HEK293 (cell line): Measurements from ENCODE around the gene ACSS2.

Source experiments
- MEIS1 ChIP-seq: sonication (generic); formaldehyde crosslinking; IDR thresholded peaks from 2 replicates; pipeline ENCODE4 v1.8.1; 2022; ENCODE audit warnings: missing genetic modification reagents, mild to moderate bottlenecking, borderline replicate concordance
- SP3 ChIP-seq: fragments of 450-650 bp; formaldehyde crosslinking; IDR thresholded peaks from 2 replicates; pipeline ENCODE4 v1.5.1; 2016; ENCODE audit warnings: missing biosample characterization, missing genetic modification characterization
- ZBTB48 ChIP-seq: fragments of 450-650 bp; formaldehyde crosslinking; IDR thresholded peaks from 2 replicates; pipeline ENCODE4 v1.5.1; 2016; ENCODE audit warnings: missing biosample characterization, missing genetic modification characterization
- ZBTB7A ChIP-seq: fragments of 450-650 bp; formaldehyde crosslinking; IDR thresholded peaks from 2 replicates; pipeline ENCODE4 v1.5.1; 2016; ENCODE audit warnings: low read depth, missing biosample characterization, missing genetic modification characterization
- ZFHX2 ChIP-seq: fragments of 450-650 bp; formaldehyde crosslinking; conservative IDR thresholded peaks from 2 replicates; pipeline ENCODE4 v1.5.1; 2016; ENCODE audit warnings: missing biosample characterization, missing genetic modification characterization
- ZNF2 ChIP-seq: fragments of 450-650 bp; formaldehyde crosslinking; IDR thresholded peaks from 2 replicates; pipeline ENCODE4 v1.5.1; 2016; ENCODE audit warnings: missing biosample characterization, missing genetic modification characterization
- ZNF24 ChIP-seq: fragments of 450-650 bp; formaldehyde crosslinking; IDR thresholded peaks from 2 replicates; pipeline ENCODE4 v1.5.1; 2016; ENCODE audit warnings: missing biosample characterization, missing genetic modification characterization
- ZNF37A ChIP-seq: fragments of 450-650 bp; IDR thresholded peaks from 2 replicates; pipeline ENCODE4 v1.5.1; 2018; ENCODE audit warnings: missing biosample characterization, missing genetic modification characterization
- ZNF404 ChIP-seq: fragments of 450-650 bp; formaldehyde crosslinking; IDR thresholded peaks from 2 replicates; pipeline ENCODE4 v1.5.1; 2017; ENCODE audit warnings: missing biosample characterization, missing genetic modification characterization
- ZNF510 ChIP-seq: fragments of 450-650 bp; formaldehyde crosslinking; IDR thresholded peaks from 2 replicates; pipeline ENCODE4 v1.5.1; 2018; ENCODE audit warnings: mild to moderate bottlenecking, missing genetic modification characterization, missing biosample characterization; ENCODE audit not compliant: insufficient replicate concordance
- ZNF660 ChIP-seq: fragments of 450-650 bp; IDR thresholded peaks from 2 replicates; pipeline ENCODE4 v1.5.1; 2018; ENCODE audit warnings: missing biosample characterization, mild to moderate bottlenecking, missing genetic modification characterization
- ZNF701 ChIP-seq: fragments of 450-650 bp; formaldehyde crosslinking; IDR thresholded peaks from 2 replicates; pipeline ENCODE4 v1.5.1; 2016; ENCODE audit warnings: missing biosample characterization, missing genetic modification characterization
- TF ChIP-seq, protein P1 (sequence below): fragments of 450-650 bp; formaldehyde crosslinking; IDR thresholded peaks from 2 replicates; pipeline ENCODE4 v1.5.1; 2016; ENCODE audit warnings: missing biosample characterization, missing genetic modification characterization
- TF ChIP-seq, protein P2 (sequence below): sonication (generic); formaldehyde crosslinking; IDR thresholded peaks from 2 replicates; pipeline ENCODE4 v1.8.1; 2022; ENCODE audit warnings: mild to moderate bottlenecking, moderate library complexity, missing genetic modification reagents
- TF ChIP-seq, protein P3 (sequence below): IDR thresholded peaks from 2 replicates; pipeline ENCODE4 v1.6.1; 2011; ENCODE audit warnings: mild to moderate bottlenecking, low read depth, low read length, borderline replicate concordance
- TF ChIP-seq, protein P4 (sequence below): fragments of 450-650 bp; formaldehyde crosslinking; IDR thresholded peaks from 2 replicates; pipeline ENCODE4 v1.5.1; 2017; ENCODE audit warnings: missing biosample characterization, missing genetic modification characterization
- TF ChIP-seq, protein P5 (sequence below): fragments of 450-650 bp; IDR thresholded peaks from 2 replicates; pipeline ENCODE4 v1.5.1; 2018; ENCODE audit warnings: missing biosample characterization, mild to moderate bottlenecking, missing genetic modification characterization
- TF ChIP-seq, protein P6 (sequence below): fragments of 450-650 bp; formaldehyde crosslinking; IDR thresholded peaks from 2 replicates; pipeline ENCODE4 v1.5.1; 2016; ENCODE audit warnings: missing biosample characterization, missing genetic modification characterization
- TF ChIP-seq, protein P7 (sequence below): fragments of 450-650 bp; formaldehyde crosslinking; IDR thresholded peaks from 2 replicates; pipeline ENCODE4 v1.5.0; 2017; ENCODE audit warnings: missing biosample characterization, missing genetic modification characterization, borderline replicate concordance
- TF ChIP-seq, protein P8 (sequence below): fragments of 450-650 bp; formaldehyde crosslinking; IDR thresholded peaks from 2 replicates; pipeline ENCODE4 v1.5.1; 2016; ENCODE audit warnings: missing biosample characterization, missing genetic modification characterization
- TF ChIP-seq, protein P9 (sequence below): fragments of 450-650 bp; formaldehyde crosslinking; IDR thresholded peaks from 2 replicates; pipeline ENCODE4 v1.5.1; 2016; ENCODE audit warnings: missing biosample characterization, missing genetic modification characterization

ACSS2 gene

DNA sequence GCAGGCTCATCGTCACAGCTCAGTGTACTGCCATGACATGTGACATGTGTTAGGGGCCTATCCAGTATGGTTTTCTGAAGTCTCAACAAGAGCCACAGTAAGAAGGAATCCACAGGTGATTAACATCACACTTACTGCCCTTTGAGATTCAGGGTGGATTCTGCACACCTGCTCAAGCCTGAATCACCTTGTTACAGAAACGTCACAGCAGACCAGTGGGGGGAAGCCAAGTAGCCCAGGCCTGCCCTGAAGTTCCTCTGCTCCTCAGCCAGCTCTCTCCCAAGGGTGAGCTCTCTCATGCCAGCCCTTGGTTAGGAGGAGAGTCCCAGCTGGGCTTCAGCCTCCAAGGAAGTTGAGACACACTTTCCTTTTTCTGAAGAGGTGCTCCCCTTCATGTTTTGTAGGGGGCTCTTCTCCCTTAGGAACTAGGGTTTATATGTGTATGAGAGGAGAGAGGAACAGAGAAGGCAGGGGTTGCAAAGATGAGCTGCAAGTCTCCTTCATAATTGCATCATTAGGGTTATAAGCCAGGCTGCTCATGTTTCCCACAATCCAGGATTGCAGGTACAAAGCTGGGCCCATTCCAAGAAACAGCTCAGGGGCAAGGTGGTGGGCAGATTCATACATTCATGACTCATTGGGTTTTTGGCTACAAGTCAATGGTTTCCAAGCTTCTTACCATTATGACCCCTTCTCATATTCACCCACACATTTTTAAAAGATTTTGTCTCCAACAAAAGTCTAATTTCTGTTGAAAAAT lies 67.6 kb downstream of the ACSS2 start (continued):
- no peak for TF ChIP-seq ZBTB7A (tag by site-specific recombination)
- TF ChIP-seq ZBTB48 = peak; percentile 62
- TF ChIP-seq ZNF510 = no peak
- TF ChIP-seq, protein P1, sequence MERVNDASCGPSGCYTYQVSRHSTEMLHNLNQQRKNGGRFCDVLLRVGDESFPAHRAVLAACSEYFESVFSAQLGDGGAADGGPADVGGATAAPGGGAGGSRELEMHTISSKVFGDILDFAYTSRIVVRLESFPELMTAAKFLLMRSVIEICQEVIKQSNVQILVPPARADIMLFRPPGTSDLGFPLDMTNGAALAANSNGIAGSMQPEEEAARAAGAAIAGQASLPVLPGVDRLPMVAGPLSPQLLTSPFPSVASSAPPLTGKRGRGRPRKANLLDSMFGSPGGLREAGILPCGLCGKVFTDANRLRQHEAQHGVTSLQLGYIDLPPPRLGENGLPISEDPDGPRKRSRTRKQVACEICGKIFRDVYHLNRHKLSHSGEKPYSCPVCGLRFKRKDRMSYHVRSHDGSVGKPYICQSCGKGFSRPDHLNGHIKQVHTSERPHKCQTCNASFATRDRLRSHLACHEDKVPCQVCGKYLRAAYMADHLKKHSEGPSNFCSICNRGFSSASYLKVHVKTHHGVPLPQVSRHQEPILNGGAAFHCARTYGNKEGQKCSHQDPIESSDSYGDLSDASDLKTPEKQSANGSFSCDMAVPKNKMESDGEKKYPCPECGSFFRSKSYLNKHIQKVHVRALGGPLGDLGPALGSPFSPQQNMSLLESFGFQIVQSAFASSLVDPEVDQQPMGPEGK (tag by site-specific recombination) = no peak
- TF ChIP-seq, protein P2, sequence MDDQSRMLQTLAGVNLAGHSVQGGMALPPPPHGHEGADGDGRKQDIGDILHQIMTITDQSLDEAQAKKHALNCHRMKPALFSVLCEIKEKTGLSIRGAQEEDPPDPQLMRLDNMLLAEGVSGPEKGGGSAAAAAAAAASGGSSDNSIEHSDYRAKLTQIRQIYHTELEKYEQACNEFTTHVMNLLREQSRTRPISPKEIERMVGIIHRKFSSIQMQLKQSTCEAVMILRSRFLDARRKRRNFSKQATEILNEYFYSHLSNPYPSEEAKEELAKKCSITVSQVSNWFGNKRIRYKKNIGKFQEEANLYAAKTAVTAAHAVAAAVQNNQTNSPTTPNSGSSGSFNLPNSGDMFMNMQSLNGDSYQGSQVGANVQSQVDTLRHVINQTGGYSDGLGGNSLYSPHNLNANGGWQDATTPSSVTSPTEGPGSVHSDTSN (CRISPR knock-in tag) = no peak
- no peak for TF ChIP-seq ZNF2 (tag by site-specific recombination)
- TF ChIP-seq, protein P3, sequence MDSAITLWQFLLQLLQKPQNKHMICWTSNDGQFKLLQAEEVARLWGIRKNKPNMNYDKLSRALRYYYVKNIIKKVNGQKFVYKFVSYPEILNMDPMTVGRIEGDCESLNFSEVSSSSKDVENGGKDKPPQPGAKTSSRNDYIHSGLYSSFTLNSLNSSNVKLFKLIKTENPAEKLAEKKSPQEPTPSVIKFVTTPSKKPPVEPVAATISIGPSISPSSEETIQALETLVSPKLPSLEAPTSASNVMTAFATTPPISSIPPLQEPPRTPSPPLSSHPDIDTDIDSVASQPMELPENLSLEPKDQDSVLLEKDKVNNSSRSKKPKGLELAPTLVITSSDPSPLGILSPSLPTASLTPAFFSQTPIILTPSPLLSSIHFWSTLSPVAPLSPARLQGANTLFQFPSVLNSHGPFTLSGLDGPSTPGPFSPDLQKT = no peak
- TF ChIP-seq, protein P4, sequence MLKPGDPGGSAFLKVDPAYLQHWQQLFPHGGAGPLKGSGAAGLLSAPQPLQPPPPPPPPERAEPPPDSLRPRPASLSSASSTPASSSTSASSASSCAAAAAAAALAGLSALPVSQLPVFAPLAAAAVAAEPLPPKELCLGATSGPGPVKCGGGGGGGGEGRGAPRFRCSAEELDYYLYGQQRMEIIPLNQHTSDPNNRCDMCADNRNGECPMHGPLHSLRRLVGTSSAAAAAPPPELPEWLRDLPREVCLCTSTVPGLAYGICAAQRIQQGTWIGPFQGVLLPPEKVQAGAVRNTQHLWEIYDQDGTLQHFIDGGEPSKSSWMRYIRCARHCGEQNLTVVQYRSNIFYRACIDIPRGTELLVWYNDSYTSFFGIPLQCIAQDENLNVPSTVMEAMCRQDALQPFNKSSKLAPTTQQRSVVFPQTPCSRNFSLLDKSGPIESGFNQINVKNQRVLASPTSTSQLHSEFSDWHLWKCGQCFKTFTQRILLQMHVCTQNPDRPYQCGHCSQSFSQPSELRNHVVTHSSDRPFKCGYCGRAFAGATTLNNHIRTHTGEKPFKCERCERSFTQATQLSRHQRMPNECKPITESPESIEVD = no peak
- TF ChIP-seq SP3 (tag by site-specific recombination) = peak; percentile 15; the same call in 1 of the 2 replicates
- TF ChIP-seq ZNF37A (tag by site-specific recombination) = no peak
- TF ChIP-seq ZNF404 = no peak
- TF ChIP-seq ZNF701 (tag by site-specific recombination) = no peak
- TF ChIP-seq, protein P5, sequence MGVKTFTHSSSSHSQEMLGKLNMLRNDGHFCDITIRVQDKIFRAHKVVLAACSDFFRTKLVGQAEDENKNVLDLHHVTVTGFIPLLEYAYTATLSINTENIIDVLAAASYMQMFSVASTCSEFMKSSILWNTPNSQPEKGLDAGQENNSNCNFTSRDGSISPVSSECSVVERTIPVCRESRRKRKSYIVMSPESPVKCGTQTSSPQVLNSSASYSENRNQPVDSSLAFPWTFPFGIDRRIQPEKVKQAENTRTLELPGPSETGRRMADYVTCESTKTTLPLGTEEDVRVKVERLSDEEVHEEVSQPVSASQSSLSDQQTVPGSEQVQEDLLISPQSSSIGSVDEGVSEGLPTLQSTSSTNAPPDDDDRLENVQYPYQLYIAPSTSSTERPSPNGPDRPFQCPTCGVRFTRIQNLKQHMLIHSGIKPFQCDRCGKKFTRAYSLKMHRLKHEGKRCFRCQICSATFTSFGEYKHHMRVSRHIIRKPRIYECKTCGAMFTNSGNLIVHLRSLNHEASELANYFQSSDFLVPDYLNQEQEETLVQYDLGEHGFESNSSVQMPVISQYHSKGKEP = peak; percentile 62
- TF ChIP-seq ZFHX2 (tag by site-specific recombination) = peak; percentile 68
- peak; percentile 75 for TF ChIP-seq ZNF24 (tag by site-specific recombination)
- TF ChIP-seq, protein P6, sequence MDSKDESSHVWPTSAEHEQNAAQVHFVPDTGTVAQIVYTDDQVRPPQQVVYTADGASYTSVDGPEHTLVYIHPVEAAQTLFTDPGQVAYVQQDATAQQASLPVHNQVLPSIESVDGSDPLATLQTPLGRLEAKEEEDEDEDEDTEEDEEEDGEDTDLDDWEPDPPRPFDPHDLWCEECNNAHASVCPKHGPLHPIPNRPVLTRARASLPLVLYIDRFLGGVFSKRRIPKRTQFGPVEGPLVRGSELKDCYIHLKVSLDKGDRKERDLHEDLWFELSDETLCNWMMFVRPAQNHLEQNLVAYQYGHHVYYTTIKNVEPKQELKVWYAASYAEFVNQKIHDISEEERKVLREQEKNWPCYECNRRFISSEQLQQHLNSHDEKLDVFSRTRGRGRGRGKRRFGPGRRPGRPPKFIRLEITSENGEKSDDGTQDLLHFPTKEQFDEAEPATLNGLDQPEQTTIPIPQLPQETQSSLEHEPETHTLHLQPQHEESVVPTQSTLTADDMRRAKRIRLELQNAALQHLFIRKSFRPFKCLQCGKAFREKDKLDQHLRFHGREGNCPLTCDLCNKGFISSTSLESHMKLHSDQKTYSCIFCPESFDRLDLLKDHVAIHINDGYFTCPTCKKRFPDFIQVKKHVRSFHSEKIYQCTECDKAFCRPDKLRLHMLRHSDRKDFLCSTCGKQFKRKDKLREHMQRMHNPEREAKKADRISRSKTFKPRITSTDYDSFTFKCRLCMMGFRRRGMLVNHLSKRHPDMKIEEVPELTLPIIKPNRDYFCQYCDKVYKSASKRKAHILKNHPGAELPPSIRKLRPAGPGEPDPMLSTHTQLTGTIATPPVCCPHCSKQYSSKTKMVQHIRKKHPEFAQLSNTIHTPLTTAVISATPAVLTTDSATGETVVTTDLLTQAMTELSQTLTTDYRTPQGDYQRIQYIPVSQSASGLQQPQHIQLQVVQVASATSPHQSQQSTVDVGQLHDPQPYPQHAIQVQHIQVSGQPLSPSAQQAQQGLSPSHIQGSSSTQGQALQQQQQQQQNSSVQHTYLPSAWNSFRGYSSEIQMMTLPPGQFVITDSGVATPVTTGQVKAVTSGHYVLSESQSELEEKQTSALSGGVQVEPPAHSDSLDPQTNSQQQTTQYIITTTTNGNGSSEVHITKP (tag by site-specific recombination) = peak; percentile 71
- 0 out of 2 replicates have a peak, but pooled peaks have one; percentile 48 for TF ChIP-seq ZNF660
- TF ChIP-seq MEIS1 = no peak
- TF ChIP-seq, protein P7, sequence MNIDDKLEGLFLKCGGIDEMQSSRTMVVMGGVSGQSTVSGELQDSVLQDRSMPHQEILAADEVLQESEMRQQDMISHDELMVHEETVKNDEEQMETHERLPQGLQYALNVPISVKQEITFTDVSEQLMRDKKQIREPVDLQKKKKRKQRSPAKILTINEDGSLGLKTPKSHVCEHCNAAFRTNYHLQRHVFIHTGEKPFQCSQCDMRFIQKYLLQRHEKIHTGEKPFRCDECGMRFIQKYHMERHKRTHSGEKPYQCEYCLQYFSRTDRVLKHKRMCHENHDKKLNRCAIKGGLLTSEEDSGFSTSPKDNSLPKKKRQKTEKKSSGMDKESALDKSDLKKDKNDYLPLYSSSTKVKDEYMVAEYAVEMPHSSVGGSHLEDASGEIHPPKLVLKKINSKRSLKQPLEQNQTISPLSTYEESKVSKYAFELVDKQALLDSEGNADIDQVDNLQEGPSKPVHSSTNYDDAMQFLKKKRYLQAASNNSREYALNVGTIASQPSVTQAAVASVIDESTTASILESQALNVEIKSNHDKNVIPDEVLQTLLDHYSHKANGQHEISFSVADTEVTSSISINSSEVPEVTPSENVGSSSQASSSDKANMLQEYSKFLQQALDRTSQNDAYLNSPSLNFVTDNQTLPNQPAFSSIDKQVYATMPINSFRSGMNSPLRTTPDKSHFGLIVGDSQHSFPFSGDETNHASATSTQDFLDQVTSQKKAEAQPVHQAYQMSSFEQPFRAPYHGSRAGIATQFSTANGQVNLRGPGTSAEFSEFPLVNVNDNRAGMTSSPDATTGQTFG (tag by site-specific recombination) = no peak
- TF ChIP-seq, protein P8, sequence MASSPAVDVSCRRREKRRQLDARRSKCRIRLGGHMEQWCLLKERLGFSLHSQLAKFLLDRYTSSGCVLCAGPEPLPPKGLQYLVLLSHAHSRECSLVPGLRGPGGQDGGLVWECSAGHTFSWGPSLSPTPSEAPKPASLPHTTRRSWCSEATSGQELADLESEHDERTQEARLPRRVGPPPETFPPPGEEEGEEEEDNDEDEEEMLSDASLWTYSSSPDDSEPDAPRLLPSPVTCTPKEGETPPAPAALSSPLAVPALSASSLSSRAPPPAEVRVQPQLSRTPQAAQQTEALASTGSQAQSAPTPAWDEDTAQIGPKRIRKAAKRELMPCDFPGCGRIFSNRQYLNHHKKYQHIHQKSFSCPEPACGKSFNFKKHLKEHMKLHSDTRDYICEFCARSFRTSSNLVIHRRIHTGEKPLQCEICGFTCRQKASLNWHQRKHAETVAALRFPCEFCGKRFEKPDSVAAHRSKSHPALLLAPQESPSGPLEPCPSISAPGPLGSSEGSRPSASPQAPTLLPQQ = peak; percentile 64; the same call in 1 of the 2 replicates
- TF ChIP-seq, protein P9, sequence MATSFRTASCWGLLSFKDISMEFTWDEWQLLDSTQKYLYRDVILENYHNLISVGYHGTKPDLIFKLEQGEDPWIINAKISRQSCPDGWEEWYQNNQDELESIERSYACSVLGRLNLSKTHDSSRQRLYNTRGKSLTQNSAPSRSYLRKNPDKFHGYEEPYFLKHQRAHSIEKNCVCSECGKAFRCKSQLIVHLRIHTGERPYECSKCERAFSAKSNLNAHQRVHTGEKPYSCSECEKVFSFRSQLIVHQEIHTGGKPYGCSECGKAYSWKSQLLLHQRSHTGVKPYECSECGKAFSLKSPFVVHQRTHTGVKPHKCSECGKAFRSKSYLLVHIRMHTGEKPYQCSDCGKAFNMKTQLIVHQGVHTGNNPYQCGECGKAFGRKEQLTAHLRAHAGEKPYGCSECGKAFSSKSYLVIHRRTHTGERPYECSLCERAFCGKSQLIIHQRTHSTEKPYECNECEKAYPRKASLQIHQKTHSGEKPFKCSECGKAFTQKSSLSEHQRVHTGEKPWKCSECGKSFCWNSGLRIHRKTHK (tag by site-specific recombination) = no peak
